Ureter (tissue), 1 donor: ENCODE data around the gene MRPL58. TPM values are rescaled to one million over a fixed set of nuclear protein-coding genes. Genes with fewer than 3 reads are reported as not detected.
A peak's percentile ranks its signal among the peaks of the same experiment; 100 is the strongest.

ENCODE experiments used
- DNase-seq: peaks from one replicate; pipeline ENCODE4 v3.0.0-alpha.2; 2020; ENCODE audit warnings: low spot score
- total RNA-seq: library from RNA; stranded (reverse); gene quantifications from one replicate; pipeline ENCODE4 v1.2.4, GENCODE V29; 2023
- donor health status: DM: yes; HTN: yes; CAD: no.

MRPL58 gene
- total RNA-seq, 1 donor from 2014 or later, result 32.1 TPM

- DNase-seq, result peak; percentile 51
Observed at GRCh38 chr17:75047398-75048098, 35.1 kb downstream of the MRPL58 start.

GRCh38 chr17:75048249-75048878, 35.9 kb downstream of the MRPL58 start:
- DNase-seq, result no peak

DNA sequence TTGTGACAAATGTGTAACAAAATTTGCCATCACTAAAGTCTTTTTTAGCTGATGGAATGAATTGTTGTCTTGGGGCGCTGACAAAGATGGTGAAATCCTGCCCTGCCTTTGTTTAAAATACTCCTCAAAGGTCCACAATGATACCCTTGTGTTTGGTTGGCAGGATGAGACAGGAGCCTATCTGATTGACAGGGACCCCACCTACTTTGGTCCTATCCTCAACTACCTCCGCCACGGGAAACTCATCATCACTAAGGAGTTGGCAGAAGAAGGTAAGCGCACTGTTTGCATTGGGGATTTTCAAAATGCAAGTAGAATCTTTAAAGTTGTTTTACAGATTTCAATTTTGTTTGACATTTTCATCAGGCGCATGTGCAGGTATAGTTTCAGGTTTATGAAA, 36.6 kb downstream of the MRPL58 start:
- DNase-seq, result no peak

DNA sequence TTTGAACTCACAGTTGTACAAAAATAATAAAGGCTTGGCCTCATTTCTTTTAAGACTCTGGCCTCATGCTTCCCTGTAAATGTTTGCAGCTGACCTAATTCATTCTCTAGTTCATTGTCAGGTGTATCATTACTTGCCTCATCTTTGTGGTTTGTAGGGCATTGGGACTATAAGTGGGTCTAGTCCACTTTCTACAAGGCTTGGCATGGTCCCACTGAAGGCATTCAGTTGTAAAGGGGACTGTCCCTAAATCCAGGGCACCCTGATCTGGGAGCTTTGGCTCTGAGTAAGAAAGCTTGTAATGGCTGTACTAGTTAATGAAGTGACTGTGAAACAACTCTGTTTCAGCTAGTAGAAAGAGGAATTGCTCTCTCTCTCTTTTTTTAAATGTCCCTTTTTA, 37.2 kb downstream of the MRPL58 start:
- no peak for DNase-seq

- DNase-seq, result no peak
Observed at GRCh38 chr17:75051941-75052340, 39.5 kb downstream of the MRPL58 start.

- DNase-seq, result no peak
Observed at GRCh38 chr17:75059369-75060345, 47.2 kb downstream of the MRPL58 start.

DNA sequence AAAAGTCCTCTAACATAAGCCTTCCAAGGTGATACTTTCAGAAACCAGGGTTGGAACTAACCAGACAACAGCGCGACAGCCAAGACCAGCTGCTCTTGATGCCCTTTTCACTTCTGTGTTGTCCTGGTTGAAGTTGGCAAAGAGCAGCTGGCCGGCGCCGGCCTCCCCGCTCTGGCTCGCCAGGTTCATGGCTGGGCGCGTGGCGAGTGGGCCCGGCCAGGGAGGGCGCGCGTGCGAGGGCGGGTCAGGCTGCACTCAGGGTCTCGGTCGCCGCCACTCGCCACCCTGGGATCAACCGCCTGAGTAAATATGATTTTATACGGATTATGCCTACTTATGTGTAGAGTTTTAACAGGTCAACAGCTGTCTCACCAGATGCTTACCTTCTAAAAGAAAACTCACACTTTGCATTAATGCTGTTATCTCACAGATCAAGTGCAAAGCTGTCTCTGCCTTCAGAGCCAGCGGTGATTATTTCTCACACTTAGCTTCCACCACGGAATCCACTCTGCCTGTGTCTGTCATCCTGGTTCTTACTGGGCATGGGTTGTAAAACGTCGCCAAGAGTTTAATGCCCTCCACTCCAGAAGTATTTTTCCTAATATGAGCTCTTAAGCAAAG, 48.1 kb downstream of the MRPL58 start:
- DNase-seq, result no peak

- no peak for DNase-seq
Observed at GRCh38 chr17:75061055-75061438, 48.6 kb downstream of the MRPL58 start.

- DNase-seq, result no peak
Observed at GRCh38 chr17:75061618-75062017, 49.1 kb downstream of the MRPL58 start.

GRCh38 chr17:75063201-75063600, 50.7 kb downstream of the MRPL58 start:
- no peak for DNase-seq

DNA sequence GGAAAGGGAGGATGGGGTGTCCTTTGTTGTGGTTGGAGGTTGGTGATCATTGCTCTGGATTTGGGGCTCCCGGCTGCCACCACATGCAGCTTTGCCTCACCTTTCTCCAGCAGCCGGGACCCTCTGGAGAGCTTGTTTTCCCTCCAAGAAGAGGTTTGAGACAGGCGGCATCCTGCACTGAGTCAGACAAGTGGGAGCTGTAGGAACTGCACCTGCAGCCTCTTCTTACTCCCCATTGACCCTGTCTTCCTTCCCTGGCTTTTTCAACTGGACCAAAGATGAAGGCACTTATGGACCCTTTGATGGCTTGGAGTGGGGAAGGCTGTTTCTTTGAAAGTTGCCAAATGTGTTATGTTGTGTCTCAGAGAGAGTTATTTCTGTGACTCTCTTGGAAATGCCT, 51.2 kb downstream of the MRPL58 start:
- no peak for DNase-seq

DNA sequence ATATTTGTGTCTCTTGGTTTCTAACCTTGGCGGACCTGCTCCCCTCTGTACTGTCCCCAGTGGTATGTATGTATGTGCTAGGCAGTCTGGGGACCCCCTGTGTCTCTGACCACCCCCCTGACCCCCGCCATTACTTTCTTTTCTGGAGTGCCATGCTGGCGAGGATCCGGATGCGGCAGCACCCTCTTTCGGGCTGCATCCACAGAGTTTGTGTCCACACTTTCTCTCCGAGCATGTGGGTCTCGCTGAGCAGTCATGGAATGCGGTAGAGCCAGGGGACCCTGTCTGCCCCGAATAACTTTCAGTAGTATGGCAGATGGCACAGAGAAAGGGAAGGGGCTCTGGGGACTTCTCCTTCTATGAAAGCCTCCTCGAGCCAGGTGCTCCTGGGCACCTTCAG, 51.6 kb downstream of the MRPL58 start:
- DNase-seq, result no peak

DNA sequence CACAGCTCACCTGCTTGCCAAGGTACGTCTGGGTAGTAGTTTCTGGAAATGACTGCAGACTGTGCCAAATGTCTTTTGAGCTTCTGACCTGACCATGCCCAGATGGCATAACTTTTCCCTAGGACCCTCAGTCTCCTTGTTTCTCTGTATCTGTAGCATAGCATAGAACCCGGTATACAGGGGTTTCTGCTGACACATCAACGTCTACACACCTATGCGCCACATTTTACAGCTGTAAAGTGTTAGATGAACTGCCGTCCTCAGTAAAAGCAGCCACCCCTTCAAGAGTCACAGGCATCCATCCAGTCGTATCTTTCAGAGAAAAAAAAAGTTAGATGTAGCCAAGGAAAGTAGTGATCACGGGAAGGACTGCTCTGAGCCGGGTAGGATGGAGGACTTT, 52.0 kb downstream of the MRPL58 start:
- no peak for DNase-seq

GRCh38 chr17:75064867-75065561, 52.5 kb downstream of the MRPL58 start:
- DNase-seq, result no peak

DNA sequence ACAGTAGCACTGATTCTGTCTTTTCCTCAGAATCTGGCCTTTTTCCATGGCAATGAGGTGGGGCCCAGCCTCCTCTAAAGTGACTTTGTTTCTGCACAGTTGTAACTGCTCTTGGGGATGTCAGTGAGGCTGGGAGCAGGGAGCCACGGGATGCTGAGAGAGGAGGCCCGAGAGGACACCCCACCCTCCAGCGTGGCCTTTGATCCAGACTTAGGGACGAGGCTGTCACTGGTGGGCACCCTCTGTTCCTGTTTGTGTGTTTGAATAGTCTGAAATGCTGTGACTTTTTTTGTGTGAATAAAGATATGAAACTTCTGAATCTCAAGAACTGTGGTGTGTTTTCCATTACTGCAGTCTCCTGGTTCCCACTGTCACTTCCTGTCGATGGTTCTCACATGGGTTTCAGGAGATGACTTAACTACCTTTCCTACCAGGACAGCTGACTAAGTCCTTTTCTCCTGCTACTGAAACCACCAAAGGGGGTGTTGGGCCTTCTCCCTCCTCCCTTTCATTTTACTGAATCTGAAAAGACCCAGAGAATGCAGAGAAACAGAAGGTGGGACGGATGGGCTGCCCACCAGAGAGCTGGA, 53.2 kb downstream of the MRPL58 start:
- DNase-seq, result no peak

GRCh38 chr17:75067856-75068255, 55.4 kb downstream of the MRPL58 start:
- no peak for DNase-seq

GRCh38 chr17:75068750-75069149, 56.3 kb downstream of the MRPL58 start:
- no peak for DNase-seq

DNA sequence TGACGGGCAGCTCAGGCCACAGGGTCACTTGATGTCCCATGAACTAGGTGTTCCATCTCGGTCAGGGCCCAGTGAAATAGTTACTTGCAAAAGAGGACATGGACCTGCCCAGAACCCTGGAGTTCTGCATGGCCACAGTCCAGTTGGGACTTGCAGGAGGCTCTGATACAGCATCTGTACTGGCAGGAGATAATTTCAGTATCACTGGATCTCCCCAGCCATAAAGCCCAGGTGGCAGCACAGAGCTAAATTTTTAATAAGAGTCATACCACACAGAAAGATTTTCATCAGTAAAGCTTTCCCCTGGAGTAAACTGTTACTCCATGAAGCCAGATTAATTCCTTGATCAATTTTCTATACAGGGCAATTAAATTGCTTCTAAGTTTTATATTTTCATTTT, 57.3 kb downstream of the MRPL58 start:
- DNase-seq, result no peak
